ENCODE data around the gene PDAP1.

- TF ChIP-seq KAT7 (CRISPR knock-in tag; IDR thresholded peaks at IDR 0.05; ENCODE audit: borderline replicate concordance) (no peak), SPI1 (IDR thresholded peaks at IDR 0.05; ENCODE audit: borderline replicate concordance, low read depth, low read length) (no peak)
Measured at GRCh38 chr7:99386584-99387238, 21.7 kb downstream of the PDAP1 start.

Data from K562 (cell line).